ENCODE measurements around the gene PROSER3. TPM values are rescaled to one million over a fixed set of nuclear protein-coding genes. Genes with fewer than 3 reads are reported as not detected.

Gene PROSER3
- polyA plus RNA-seq, 1 donor from 2014 or later: 1.2 TPM

DNA sequence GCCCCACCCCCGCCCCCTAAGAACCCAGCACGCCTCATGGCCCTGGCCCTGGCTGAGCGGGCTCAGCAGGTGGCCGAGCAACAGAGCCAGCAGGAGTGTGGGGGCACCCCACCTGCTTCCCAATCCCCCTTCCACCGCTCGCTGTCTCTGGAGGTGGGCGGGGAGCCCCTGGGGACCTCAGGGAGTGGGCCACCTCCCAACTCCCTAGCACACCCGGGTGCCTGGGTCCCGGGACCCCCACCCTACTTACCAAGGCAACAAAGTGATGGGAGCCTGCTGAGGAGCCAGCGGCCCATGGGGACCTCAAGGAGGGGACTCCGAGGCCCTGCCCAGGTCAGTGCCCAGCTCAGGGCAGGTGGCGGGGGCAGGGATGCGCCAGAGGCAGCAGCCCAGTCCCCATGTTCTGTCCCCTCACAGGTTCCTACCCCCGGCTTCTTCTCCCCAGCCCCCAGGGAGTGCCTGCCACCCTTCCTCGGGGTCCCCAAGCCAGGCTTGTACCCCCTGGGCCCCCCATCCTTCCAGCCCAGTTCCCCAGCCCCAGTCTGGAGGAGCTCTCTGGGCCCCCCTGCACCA, 29.3 kb downstream of the PROSER3 start:
- H2AFZ ChIP-seq (ENCODE audit: low read depth, low read length): no peak overlapping the region
- H3K27ac ChIP-seq (ENCODE audit: low read length): no peak overlapping the region
- H3K36me3 ChIP-seq (ENCODE audit: insufficient read depth, low read length): no peaks in the 10 kb centered on the region
- no peaks in the 10 kb centered on the region for H3K9me2 ChIP-seq (ENCODE audit: insufficient read depth, low read length)
- H3K79me2 ChIP-seq (replicated peaks; ENCODE audit: insufficient read depth, low read length): no peaks in the 10 kb centered on the region
- no peaks in the 10 kb centered on the region for H3K9me3 ChIP-seq (ENCODE audit: low read length)
- H3K27me3 ChIP-seq (ENCODE audit: insufficient read depth, low read depth, low read length): no peaks in the 10 kb centered on the region
- TF ChIP-seq, protein P1, sequence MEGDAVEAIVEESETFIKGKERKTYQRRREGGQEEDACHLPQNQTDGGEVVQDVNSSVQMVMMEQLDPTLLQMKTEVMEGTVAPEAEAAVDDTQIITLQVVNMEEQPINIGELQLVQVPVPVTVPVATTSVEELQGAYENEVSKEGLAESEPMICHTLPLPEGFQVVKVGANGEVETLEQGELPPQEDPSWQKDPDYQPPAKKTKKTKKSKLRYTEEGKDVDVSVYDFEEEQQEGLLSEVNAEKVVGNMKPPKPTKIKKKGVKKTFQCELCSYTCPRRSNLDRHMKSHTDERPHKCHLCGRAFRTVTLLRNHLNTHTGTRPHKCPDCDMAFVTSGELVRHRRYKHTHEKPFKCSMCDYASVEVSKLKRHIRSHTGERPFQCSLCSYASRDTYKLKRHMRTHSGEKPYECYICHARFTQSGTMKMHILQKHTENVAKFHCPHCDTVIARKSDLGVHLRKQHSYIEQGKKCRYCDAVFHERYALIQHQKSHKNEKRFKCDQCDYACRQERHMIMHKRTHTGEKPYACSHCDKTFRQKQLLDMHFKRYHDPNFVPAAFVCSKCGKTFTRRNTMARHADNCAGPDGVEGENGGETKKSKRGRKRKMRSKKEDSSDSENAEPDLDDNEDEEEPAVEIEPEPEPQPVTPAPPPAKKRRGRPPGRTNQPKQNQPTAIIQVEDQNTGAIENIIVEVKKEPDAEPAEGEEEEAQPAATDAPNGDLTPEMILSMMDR (IDR thresholded peaks at IDR 0.05; ENCODE audit: poor library complexity, severe bottlenecking): no peak
- TF ChIP-seq POLR2AphosphoS5 (IDR thresholded peaks at IDR 0.05): no peak
- no peak for TF ChIP-seq RAD21 (conservative IDR thresholded peaks at IDR 0.05)
- TF ChIP-seq REST (IDR thresholded peaks at IDR 0.05; ENCODE audit: borderline replicate concordance): no peak
- TF ChIP-seq SMC3 (conservative IDR thresholded peaks at IDR 0.05; ENCODE audit: poor library complexity): no peak
- no peak for TF ChIP-seq MXI1 (conservative IDR thresholded peaks at IDR 0.05; ENCODE audit: poor library complexity, severe bottlenecking)
- TF ChIP-seq EZH2 (IDR thresholded peaks at IDR 0.05; ENCODE audit: borderline replicate concordance, insufficient read depth, low read length, poor library complexity, severe bottlenecking): no peak
- H4K20me1 ChIP-seq (ENCODE audit: insufficient read depth): no peaks in the 10 kb centered on the region
- no peak overlapping the region for H3K4me3 ChIP-seq (ENCODE audit: low read length)
- no peaks in the 10 kb centered on the region for H3F3A ChIP-seq (ENCODE audit: insufficient read depth, low read length, poor library complexity, severe bottlenecking)
- no peak overlapping the region for H3K9ac ChIP-seq (ENCODE audit: low read length)
- H3K4me2 ChIP-seq (ENCODE audit: low read length): no peak overlapping the region

DNA sequence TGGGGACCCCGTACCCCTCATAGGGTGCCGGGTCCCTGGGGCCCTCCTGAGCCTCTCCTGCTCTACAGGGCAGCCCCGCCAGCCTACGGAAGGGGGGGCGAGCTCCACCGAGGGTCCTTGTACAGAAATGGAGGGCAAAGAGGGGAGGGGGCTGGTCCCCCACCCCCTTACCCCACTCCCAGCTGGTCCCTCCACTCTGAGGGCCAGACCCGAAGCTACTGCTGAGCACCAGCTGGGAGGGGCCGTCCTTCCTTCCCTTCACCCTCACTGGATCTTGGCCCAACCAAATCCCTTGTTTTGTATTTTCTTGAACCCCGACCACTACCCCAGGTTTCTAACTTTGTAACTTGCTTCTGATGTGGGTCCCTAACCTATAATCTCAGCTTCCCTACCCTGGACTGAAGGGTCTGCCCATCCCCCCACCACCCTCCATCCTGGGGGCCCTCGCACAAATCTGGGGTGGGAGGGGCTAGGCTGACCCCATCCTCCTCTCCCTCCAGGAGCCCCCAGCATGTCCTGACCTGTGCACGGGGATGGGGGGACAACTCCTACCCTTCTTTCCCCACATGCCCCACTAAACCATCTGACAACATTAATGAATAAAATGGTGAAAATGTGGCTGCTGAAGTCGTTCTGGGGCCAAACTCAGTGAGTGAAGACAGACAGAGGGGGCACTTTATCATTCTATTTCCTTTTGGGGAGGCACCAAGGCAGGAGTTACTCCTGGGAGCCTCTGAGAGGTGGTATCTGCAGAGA, 30.4 kb downstream of the PROSER3 start:
- H3K79me2 ChIP-seq (replicated peaks; ENCODE audit: insufficient read depth, low read length): no peaks in the 10 kb centered on the region
- no peak overlapping the region for H3K4me3 ChIP-seq (ENCODE audit: low read length)
- no peak for TF ChIP-seq REST (IDR thresholded peaks at IDR 0.05; ENCODE audit: borderline replicate concordance)
- TF ChIP-seq POLR2AphosphoS5 (IDR thresholded peaks at IDR 0.05): no peak
- TF ChIP-seq, protein P1 (IDR thresholded peaks at IDR 0.05; ENCODE audit: poor library complexity, severe bottlenecking): no peak
- TF ChIP-seq EZH2 (IDR thresholded peaks at IDR 0.05; ENCODE audit: borderline replicate concordance, insufficient read depth, low read length, poor library complexity, severe bottlenecking): no peak
- TF ChIP-seq TAF1 (IDR thresholded peaks at IDR 0.05; ENCODE audit: low read depth): no peak
- TF ChIP-seq EP300 (conservative IDR thresholded peaks at IDR 0.05; ENCODE audit: poor library complexity, severe bottlenecking): no peak
- no peak for TF ChIP-seq RAD21 (conservative IDR thresholded peaks at IDR 0.05)
- no peak for TF ChIP-seq MXI1 (conservative IDR thresholded peaks at IDR 0.05; ENCODE audit: poor library complexity, severe bottlenecking)
- no peak for TF ChIP-seq SMC3 (conservative IDR thresholded peaks at IDR 0.05; ENCODE audit: poor library complexity)
- H3K9ac ChIP-seq (ENCODE audit: low read length): no peak overlapping the region
- H3K27ac ChIP-seq (ENCODE audit: low read length): no peak overlapping the region
- no peaks in the 10 kb centered on the region for H4K20me1 ChIP-seq (ENCODE audit: insufficient read depth)
- no peak overlapping the region for H2AFZ ChIP-seq (ENCODE audit: low read depth, low read length)
- H3K36me3 ChIP-seq (ENCODE audit: insufficient read depth, low read length): no peaks in the 10 kb centered on the region
- no peaks in the 10 kb centered on the region for H3K9me2 ChIP-seq (ENCODE audit: insufficient read depth, low read length)
- H3F3A ChIP-seq (ENCODE audit: insufficient read depth, low read length, poor library complexity, severe bottlenecking): no peaks in the 10 kb centered on the region
- H3K9me3 ChIP-seq (ENCODE audit: low read length): no peaks in the 10 kb centered on the region
- H3K4me2 ChIP-seq (ENCODE audit: low read length): no peak overlapping the region
- no peaks in the 10 kb centered on the region for H3K27me3 ChIP-seq (ENCODE audit: insufficient read depth, low read depth, low read length)
